Endodermal cell (in vitro differentiated cells): ENCODE measurements around the gene SLC36A3. TPM values are rescaled to one million over a fixed set of nuclear protein-coding genes. Genes with fewer than 3 reads are reported as not detected.
"Not testable (repeated sequence)": the region's sequence is repeated elsewhere in the genome, so short reads cannot be mapped to it uniquely, and the experiment has no call there.

Experiments used
- DNase-seq: peaks from one replicate; pipeline ENCODE4 v3.0.0-alpha.2; 2017
- H3K27ac ChIP-seq: 2 replicates; pipeline ENCODE4 v1.5.1; 2013; ENCODE audit warnings: mild to moderate bottlenecking, low read depth, low read length, moderate library complexity
- H3K27me3 ChIP-seq: 2 replicates; pipeline ENCODE4 v1.6.1; 2013; ENCODE audit warnings: mild to moderate bottlenecking, low read length, moderate library complexity; ENCODE audit not compliant: insufficient read depth, control insufficient read depth, poor library complexity, severe bottlenecking
- H3K36me3 ChIP-seq: 2 replicates; pipeline ENCODE4 v1.7.0; 2013; ENCODE audit warnings: mild to moderate bottlenecking, low read length, moderate library complexity; ENCODE audit not compliant: control insufficient read depth, insufficient read depth
- H3K4me1 ChIP-seq: one replicate; pipeline ENCODE4 v1.7.0; 2013; ENCODE audit warnings: low read length; ENCODE audit not compliant: control insufficient read depth, insufficient read depth
- H3K4me3 ChIP-seq: 2 replicates; pipeline ENCODE4 v1.5.1; 2013; ENCODE audit warnings: mild to moderate bottlenecking, low read length, moderate library complexity
- H3K9ac ChIP-seq: 2 replicates; pipeline ENCODE4 v1.6.1; 2013; ENCODE audit warnings: mild to moderate bottlenecking, low read length, moderate library complexity; ENCODE audit not compliant: poor library complexity, severe bottlenecking; ENCODE audit errors: extremely low read depth
- H3K9me3 ChIP-seq: 2 replicates; pipeline ENCODE4 v1.6.1; 2013; ENCODE audit warnings: mild to moderate bottlenecking, low read length, moderate library complexity; ENCODE audit not compliant: control insufficient read depth
- H3K27ac Mint-ChIP-seq: 2 replicates; pipeline ENCODE4 v1.8.0; 2020; ENCODE audit warnings: mixed read lengths
- H3K27me3 Mint-ChIP-seq: 2 replicates; pipeline ENCODE4 v1.8.0; 2021; ENCODE audit warnings: mild to moderate bottlenecking, mixed read lengths; ENCODE audit not compliant: insufficient read depth
- H3K36me3 Mint-ChIP-seq: 2 replicates; pipeline ENCODE4 v1.8.0; 2020; ENCODE audit warnings: low read depth, mixed read lengths
- H3K4me1 Mint-ChIP-seq: 2 replicates; pipeline ENCODE4 v1.8.0; 2020; ENCODE audit warnings: mixed read lengths
- H3K4me3 Mint-ChIP-seq: 2 replicates; pipeline ENCODE4 v1.8.0; 2020; ENCODE audit warnings: mild to moderate bottlenecking, moderate library complexity, mixed read lengths
- H3K9me3 Mint-ChIP-seq: 2 replicates; pipeline ENCODE4 v1.8.0; 2020; ENCODE audit warnings: mild to moderate bottlenecking, mixed read lengths
- WGBS, 2 experiments: methylation state at CpG; one replicate each; pipeline versions ENCODE4 v1.1.5 to v1.1.7; 2013; ENCODE audit warnings: missing lambda C conversion rate in 2 of 2, mixed read lengths in 1 of 2; ENCODE audit not compliant: insufficient coverage in 1 of 2, insufficient read length in 1 of 2; 5-methylcytosine and 5-hydroxymethylcytosine counted together
- total RNA-seq, 2 donors: library from RNA; stranded (reverse); fragmentation: NEBNext Ultra II Directional in 1 of 2; extraction: Animal tissue kit (Norgen Biotek cat#: 25700) in 1 of 2; gene quantifications; 2 replicates in 1 of 2; 3 replicates in 1 of 2; pipeline ENCODE4 v1.2.1, GENCODE V29; 2021
- TF ChIP-seq, protein P1 (sequence below): fragments of 200-600 bp; sonication (generic); conservative IDR thresholded peaks from 2 replicates; pipeline ENCODE4 v1.5.0; 2021; ENCODE audit warnings: antibody characterized with exemption, mild to moderate bottlenecking

The SLC36A3 gene
- total RNA-seq, 2 donors from 2014 or later: not detected

DNA sequence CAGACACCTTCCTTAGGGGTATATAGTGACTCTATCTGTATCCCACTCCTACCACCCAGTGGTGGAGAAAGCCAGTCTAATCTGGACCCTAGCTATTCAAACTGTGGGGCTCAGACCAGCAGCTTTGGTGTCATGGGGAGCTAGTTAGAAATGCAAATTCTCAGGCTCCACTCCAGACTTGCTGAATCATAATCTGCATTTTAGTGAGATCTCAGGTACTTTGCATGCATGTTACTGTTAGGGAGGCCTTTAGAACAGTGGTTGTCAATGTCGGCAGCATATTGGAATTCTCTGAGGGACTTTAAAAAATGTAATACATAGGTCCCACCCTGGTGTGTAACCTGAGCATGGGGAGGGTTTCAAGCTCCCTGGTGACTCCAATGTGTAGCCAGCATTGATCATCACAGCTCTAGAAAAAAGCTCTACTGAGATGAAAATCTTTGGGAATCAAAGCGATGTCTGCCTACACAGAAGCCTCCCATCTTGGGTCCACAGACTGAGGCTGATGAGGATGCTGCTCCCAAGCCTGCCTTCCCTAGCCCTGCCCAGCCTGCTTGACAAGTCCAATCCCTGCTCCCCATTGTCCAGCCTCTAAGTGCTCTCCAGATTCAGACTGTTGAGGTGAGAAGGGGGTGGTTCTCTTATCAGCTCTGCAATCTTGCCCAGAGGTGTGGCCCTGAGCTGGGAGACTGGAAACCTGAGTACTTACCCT lies 62.5 kb downstream of the SLC36A3 start:
- H3K4me1 ChIP-seq: no peaks in the 10 kb centered on the region
- TF ChIP-seq, protein P1, sequence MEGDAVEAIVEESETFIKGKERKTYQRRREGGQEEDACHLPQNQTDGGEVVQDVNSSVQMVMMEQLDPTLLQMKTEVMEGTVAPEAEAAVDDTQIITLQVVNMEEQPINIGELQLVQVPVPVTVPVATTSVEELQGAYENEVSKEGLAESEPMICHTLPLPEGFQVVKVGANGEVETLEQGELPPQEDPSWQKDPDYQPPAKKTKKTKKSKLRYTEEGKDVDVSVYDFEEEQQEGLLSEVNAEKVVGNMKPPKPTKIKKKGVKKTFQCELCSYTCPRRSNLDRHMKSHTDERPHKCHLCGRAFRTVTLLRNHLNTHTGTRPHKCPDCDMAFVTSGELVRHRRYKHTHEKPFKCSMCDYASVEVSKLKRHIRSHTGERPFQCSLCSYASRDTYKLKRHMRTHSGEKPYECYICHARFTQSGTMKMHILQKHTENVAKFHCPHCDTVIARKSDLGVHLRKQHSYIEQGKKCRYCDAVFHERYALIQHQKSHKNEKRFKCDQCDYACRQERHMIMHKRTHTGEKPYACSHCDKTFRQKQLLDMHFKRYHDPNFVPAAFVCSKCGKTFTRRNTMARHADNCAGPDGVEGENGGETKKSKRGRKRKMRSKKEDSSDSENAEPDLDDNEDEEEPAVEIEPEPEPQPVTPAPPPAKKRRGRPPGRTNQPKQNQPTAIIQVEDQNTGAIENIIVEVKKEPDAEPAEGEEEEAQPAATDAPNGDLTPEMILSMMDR: no peak
- no peak overlapping the region for H3K27ac Mint-ChIP-seq
- no peak overlapping the region for H3K4me3 ChIP-seq
- no peak overlapping the region for H3K9ac ChIP-seq
- DNase-seq: no peak
- H3K27me3 Mint-ChIP-seq: peaks cover 4% of the 10 kb centered on the region
- no peak overlapping the region for H3K27ac ChIP-seq
- H3K4me1 Mint-ChIP-seq: peaks cover 10% of the 10 kb centered on the region
- 90 to 92% methylated on average over 2 of the region's 2 CpGs for WGBS, 2 experiments
- H3K9me3 ChIP-seq: peaks cover 10% of the 10 kb centered on the region
- H3K36me3 Mint-ChIP-seq: no peaks in the 10 kb centered on the region
- no peak overlapping the region for H3K4me3 Mint-ChIP-seq
- no peaks in the 10 kb centered on the region for H3K27me3 ChIP-seq
- H3K9me3 Mint-ChIP-seq: peaks cover 13% of the 10 kb centered on the region
- no peaks in the 10 kb centered on the region for H3K36me3 ChIP-seq

DNA sequence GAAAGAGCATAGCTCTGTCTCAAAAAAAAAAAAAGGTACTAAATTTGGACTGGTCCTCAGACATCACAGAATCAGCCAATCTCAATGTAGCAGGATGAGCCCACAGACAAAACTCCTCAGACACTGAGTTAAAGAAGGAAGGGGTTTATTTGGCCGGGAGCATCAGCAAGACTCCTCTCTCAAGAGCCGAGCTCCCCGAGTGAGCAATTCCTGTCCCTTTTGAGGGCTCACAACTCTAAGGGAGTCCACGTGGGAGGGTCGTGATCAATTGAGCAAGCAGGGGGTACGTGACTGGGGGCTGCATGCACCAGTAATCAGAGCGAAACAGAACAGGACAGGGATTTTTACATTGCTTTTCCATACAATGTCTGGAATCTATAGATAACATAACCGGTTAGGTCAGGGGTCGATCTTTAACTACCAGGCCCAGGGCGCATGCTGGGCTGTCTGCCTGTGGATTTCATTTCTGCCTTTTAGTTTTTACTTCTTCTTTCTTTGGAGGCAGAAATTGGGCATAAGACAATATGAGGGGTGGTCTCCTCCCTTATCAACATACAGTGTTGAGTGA lies 63.2 kb downstream of the SLC36A3 start:
- H3K9me3 Mint-ChIP-seq: peaks cover 13% of the 10 kb centered on the region
- DNase-seq, H3K36me3 ChIP-seq, H3K27ac Mint-ChIP-seq, H3K4me3 ChIP-seq, H3K36me3 Mint-ChIP-seq, H3K4me3 Mint-ChIP-seq, H3K9me3 ChIP-seq, H3K27ac ChIP-seq, H3K27me3 Mint-ChIP-seq, H3K4me1 ChIP-seq, H3K4me1 Mint-ChIP-seq, H3K9ac ChIP-seq, H3K27me3 ChIP-seq: not testable (repeated sequence)
- 92 to 94% methylated on average over 6 to 10 of the region's 10 CpGs for WGBS, 2 experiments

DNA sequence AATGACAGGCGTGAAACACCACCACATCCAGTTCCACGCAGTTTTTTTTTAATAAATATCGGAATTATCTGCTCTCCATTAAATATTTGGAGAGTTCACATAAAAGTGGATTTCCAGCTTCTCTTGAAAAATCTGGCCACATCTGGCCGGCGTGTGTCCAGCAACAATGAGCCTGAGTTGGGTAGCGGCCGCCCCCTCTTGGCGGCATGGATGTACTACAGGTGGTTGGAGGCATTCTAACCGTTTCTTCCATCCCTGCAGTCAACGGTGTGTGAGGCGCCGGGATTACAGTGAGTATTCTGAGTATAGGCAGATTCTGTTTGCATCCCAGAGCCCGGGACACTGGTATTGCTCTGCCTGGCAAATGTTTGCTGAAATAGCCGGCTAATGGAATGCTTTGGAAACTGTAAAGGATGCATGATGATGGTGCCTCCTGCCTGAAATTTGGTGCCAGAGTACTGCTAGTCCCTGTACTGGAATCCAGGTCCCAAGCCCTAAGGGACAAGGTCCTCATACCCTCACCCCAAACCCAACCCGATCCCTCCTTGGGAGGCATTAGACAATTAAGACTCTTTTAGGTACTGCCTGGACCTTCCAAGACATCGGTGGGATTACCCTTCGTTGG lies 64.2 kb downstream of the SLC36A3 start:
- no peak overlapping the region for H3K27ac ChIP-seq
- H3K27ac Mint-ChIP-seq: no peak overlapping the region

More for the DNA sequence above, 64.2 kb downstream of the SLC36A3 start:
- Histone ChIP-seq H3K27me3 (no peaks in the 10 kb centered on the region), H3K4me3 (no peak overlapping the region), H3K9me3 (peaks cover 10% of the 10 kb centered on the region), H3K4me1 (no peaks in the 10 kb centered on the region), H3K36me3 (no peaks in the 10 kb centered on the region), H3K9ac (no peak overlapping the region)
- H3K36me3 Mint-ChIP-seq: no peaks in the 10 kb centered on the region
- peaks cover 2% of the 10 kb centered on the region for H3K27me3 Mint-ChIP-seq
- TF ChIP-seq, protein P1: peak; percentile 75
- H3K9me3 Mint-ChIP-seq: peaks cover 13% of the 10 kb centered on the region
- DNase-seq: peak; percentile 85
- no peak overlapping the region for H3K4me3 Mint-ChIP-seq
- 22 to 41% methylated on average over 6 to 17 of the region's 17 CpGs for WGBS, 2 experiments
- peaks cover 10% of the 10 kb centered on the region for H3K4me1 Mint-ChIP-seq
